NCI-H146 treated with DMSO at 0.1 percent for 48 hours (cell line): ENCODE measurements around the gene CDK5R2.

Experiments used
- DNase-seq: peaks from one replicate; lab custom pipeline; 2025; ENCODE audit not compliant: unreplicated experiment; lab: John Stamatoyannopoulos, UW

CDK5R2 gene

GRCh38 chr2:219001577-219002394 lies 42.3 kb downstream of the CDK5R2 start:
- peak; percentile 91 for DNase-seq

DNA sequence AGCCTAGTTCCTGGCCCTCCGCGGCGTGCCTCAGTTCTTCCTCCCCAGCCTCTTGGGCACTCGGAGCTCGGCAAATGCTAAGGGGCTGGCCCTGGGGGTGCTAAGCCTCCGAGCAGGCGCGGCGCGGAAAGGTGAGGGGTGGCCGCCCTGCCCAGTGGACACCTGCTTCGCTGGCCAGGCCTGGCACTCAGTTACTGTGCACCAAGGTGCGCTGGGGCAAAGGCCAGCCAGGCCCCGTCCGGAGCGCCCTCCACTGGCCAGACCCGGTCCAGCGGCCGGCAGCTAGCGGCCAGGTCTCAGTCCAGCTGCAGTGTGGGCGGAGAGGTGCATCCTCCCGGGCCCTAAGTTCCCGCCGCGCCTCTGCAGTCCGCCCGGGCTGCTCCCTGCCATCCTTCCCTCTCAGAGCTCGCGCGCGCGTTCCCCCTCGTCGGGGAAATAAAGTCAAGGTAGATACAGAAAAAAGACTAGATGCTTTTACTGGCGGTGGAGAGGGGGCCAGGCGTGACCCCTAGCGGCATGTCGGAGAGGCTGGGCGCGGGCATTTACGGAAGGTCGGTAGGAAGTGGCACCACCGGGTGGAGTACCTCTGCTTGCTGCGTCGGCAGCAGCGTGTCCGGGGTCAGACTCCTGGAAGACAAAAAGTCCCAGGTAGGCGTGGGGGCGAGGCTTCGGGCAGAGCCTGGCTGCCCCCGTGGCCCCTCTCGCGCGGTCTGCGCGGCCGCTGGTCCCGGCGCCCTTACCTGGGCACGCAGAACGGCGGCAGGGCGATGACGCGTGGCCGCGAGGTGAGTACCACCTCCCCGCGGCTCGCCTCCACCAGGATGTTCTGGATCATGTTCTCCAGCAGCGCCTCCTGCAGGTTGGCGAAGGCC lies 43.2 kb downstream of the CDK5R2 start:
- DNase-seq, result peak; percentile 42

DNA sequence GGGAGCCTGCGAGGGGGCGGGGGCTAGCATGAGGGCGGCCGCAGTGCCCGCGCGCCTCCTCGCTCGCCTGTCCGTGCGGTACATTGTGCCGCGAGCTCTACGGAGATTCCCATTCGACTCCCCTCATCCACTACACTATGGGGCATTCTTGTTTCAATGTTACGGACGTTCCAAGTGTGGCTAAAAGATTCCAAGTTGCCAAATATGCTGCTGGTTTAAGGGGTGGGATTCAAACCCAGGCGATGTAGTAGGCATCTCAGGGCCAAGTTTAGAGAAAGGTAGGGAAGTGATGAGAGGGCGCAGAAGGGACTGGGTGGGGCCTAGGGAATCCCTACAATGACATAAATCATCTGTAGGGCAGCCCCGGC lies 43.8 kb downstream of the CDK5R2 start:
- DNase-seq, result no peak

DNA sequence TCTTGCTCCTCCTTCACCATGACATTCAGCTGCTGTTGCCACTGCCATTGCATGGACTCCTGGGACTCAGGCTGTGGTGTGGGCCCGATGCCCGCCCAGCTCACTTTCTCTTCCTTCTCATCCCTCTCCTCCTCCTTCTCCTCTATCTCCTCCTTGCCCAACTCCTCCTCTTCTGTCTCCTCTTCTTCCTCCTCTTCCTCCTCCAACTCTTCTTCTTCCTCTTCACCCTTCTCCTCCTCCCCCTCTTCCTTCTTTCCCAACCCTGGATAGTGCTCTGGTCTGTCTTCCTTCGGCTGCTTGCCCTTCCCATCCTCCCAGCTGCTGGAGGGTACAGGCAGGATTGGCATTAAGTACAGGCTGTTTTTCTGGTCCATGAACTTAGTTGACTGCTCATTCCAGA lies 44.5 kb downstream of the CDK5R2 start:
- no peak for DNase-seq

DNA sequence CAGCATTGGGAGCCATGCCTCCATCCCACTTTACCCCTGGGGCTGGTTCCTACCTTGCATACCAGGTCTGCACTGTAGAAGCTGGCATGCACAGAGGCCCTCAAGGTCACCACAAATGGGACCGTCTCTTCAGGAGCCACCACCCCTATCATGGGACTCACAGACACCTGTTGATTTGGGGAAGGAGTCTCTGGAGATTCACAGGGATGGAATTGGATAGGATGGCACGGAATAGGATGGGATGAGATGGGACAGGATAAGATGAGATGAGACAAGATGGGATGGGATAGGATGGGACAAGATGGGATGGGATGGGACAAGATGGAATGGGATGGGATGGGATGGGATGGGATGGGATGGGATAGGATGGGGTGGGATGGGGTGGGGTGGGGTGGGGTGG lies 49.8 kb downstream of the CDK5R2 start:
- DNase-seq, result no peak

DNA sequence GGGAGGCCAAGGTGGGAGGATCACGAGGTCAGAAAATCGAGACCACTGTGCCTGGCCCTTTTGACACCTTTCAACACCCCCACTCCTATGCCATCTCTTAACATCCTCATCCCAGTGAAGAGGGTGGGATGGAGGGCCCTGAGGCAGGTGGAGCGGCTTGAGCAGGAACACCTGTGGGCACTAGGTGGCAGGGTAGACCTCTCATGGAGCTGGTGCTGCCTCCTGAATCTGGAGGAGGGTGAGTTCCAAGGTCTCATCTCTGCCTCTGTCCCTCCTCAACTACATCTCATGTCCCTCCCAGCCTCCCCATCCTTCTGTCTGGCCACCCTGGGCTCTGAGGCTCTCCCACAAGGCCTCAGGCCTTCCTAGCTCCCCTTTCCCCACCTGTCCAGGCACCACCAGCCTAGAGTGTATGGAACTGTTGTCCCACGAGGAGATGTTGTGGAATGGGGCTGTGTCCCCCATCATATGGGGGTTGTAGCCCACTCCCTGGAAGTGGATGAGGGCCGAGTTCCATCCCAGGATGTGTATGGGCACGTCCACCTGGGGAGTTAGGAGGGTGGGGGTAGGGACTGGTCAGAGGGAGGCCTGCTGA lies 50.8 kb downstream of the CDK5R2 start:
- peak; percentile 2 for DNase-seq

GRCh38 chr2:219010873-219011272 lies 51.4 kb downstream of the CDK5R2 start:
- DNase-seq, result no peak
